B cell (primary cell): ENCODE results near the gene RAC2. TPM values are rescaled to one million over a fixed set of nuclear protein-coding genes. Genes with fewer than 3 reads are reported as not detected.

Experiments used
- ATAC-seq: fragments of 200-7000 bp; cut with Tn5 transposase; one replicate; pipeline ENCODE4 v1.10.0; 2021; ENCODE audit warnings: low read depth, mild to moderate bottlenecking, moderate number of reproducible peaks, moderate library complexity
- CTCF ChIA-PET: fragments of 350-600 bp; sonication (Branson Sonifier 250); formaldehyde crosslinking; loops from one replicate; lab custom pipeline; 2021; ENCODE audit warnings: antibody characterized with exemption, inconsistent platforms; lab: Charles Lee
- POLR2A ChIA-PET: fragments of 350-600 bp; sonication (Branson Sonifier 250); formaldehyde crosslinking; loops from one replicate; lab custom pipeline; 2021; ENCODE audit warnings: antibody characterized with exemption; lab: Charles Lee
- DNase-seq: peaks from one replicate; pipeline ENCODE4 v3.0.0; 2013
- H2AFZ ChIP-seq: 2 replicates; pipeline ENCODE4 v1.6.1; 2012; ENCODE audit warnings: mild to moderate bottlenecking, low read depth, low read length; ENCODE audit not compliant: insufficient read depth, poor library complexity, severe bottlenecking
- H3K27ac ChIP-seq, 2 donors: 1 replicate in 1 of 2; 2 replicates in 1 of 2; pipeline ENCODE4 v1.5.1; 2012 to 2013; ENCODE audit warnings: low read length in 2 of 2, mild to moderate bottlenecking in 2 of 2, moderate library complexity in 1 of 2
- H3K27me3 ChIP-seq, 4 experiments: fragments of 200-600 bp in 1 of 4; sonication (generic) in 1 of 4; replicated peaks in 1 of 4; 1 replicate in 2 of 4; 2 replicates in 2 of 4; pipeline versions ENCODE4 v1.6.1 to v1.7.0; 2013 to 2016; ENCODE audit warnings: low read length in 3 of 4, mild to moderate bottlenecking in 2 of 4, mixed read lengths in 1 of 4, moderate library complexity in 1 of 4; ENCODE audit not compliant: insufficient read depth in 4 of 4, control insufficient read depth in 3 of 4; ENCODE audit errors: control extremely low read depth in 1 of 4
- H3K36me3 ChIP-seq, 2 experiments: replicated peaks in 1 of 2; 1 replicate in 1 of 2; 2 replicates in 1 of 2; pipeline versions ENCODE4 v1.6.1 to v1.7.1; 2013; ENCODE audit warnings: low read length in 1 of 2; ENCODE audit not compliant: insufficient read depth in 2 of 2, control insufficient read depth in 1 of 2; ENCODE audit errors: control extremely low read depth in 1 of 2, extremely low read depth in 1 of 2
- H3K4me1 ChIP-seq, 2 donors: fragments of 200-600 bp in 1 of 2; sonication (generic) in 1 of 2; 1 replicate in 1 of 2; 2 replicates in 1 of 2; pipeline versions ENCODE4 v1.5.1 to v1.6.1; 2013 to 2017; ENCODE audit warnings: low read length in 2 of 2; ENCODE audit not compliant: control insufficient read depth in 2 of 2, insufficient read depth in 2 of 2
- H3K4me2 ChIP-seq: replicated peaks from 2 replicates; pipeline ENCODE3; 2012; ENCODE audit warnings: mild to moderate bottlenecking, low read depth, low read length; ENCODE audit not compliant: poor library complexity, severe bottlenecking
- H3K4me3 ChIP-seq, 5 experiments: fragments of 200-600 bp in 1 of 5; sonication (generic) in 1 of 5; 1 replicate in 3 of 5; 2 replicates in 2 of 5; pipeline versions ENCODE4 v1.5.1 to v1.7.0; 2011 to 2016; ENCODE audit warnings: low read length in 4 of 5, mild to moderate bottlenecking in 4 of 5, low read depth in 2 of 5, control low read depth in 1 of 5, moderate library complexity in 1 of 5; ENCODE audit not compliant: insufficient read depth in 1 of 5; ENCODE audit errors: control extremely low read depth in 1 of 5, extremely low read depth in 1 of 5
- H3K79me2 ChIP-seq: fragments of 200-600 bp; sonication (generic); one replicate; pipeline ENCODE4 v1.6.0; 2016; ENCODE audit warnings: low read length; ENCODE audit not compliant: control insufficient read depth, insufficient read depth
- H3K9ac ChIP-seq: fragments of 200-600 bp; sonication (generic); 2 replicates; pipeline ENCODE4 v1.6.1; 2017; ENCODE audit warnings: mild to moderate bottlenecking, low read length, moderate library complexity
- H3K9me3 ChIP-seq, 3 donors: one replicate each; pipeline versions ENCODE4 v1.6.1 to v1.7.1; 2013; ENCODE audit warnings: low read length in 2 of 3; ENCODE audit not compliant: control insufficient read depth in 2 of 3, insufficient read depth in 1 of 3; ENCODE audit errors: control extremely low read depth in 1 of 3
- H4K20me1 ChIP-seq: 2 replicates; pipeline ENCODE4 v1.6.0; 2012; ENCODE audit warnings: mild to moderate bottlenecking, low read length; ENCODE audit not compliant: insufficient read depth, control insufficient read depth, poor library complexity, severe bottlenecking
- H3K27ac Mint-ChIP-seq: one replicate; pipeline ENCODE4 v1.8.0; 2021; ENCODE audit warnings: mixed read lengths
- H3K27me3 Mint-ChIP-seq: one replicate; pipeline ENCODE4 v1.8.0; 2021; ENCODE audit warnings: mixed read lengths
- H3K4me1 Mint-ChIP-seq: one replicate; pipeline ENCODE4 v1.8.0; 2021; ENCODE audit warnings: mixed read lengths
- H3K4me3 Mint-ChIP-seq: one replicate; pipeline ENCODE4 v1.8.0; 2021; ENCODE audit warnings: mixed read lengths
- H3K9me3 Mint-ChIP-seq: one replicate; pipeline ENCODE4 v1.8.0; 2022; ENCODE audit warnings: mixed read lengths; ENCODE audit not compliant: insufficient read depth
- CTCF ChIP-seq: fragments of 200-600 bp; IDR thresholded peaks from one replicate; pipeline ENCODE4 v1.8.0; 2022; ENCODE audit warnings: antibody characterized with exemption, mild to moderate bottlenecking
- EZH2 ChIP-seq: IDR thresholded peaks from 2 replicates; pipeline ENCODE4 v1.6.1; 2012; ENCODE audit warnings: borderline replicate concordance, low read depth, mild to moderate bottlenecking, moderate library complexity, low read length; ENCODE audit not compliant: insufficient read depth, poor library complexity, severe bottlenecking
- WGBS: methylation state at CpG from one replicate; pipeline ENCODE4 v1.1.5; 2013; ENCODE audit warnings: missing lambda C conversion rate; ENCODE audit not compliant: insufficient coverage; 5-methylcytosine and 5-hydroxymethylcytosine counted together
- intact Hi-C: fragments of 100-400 bp; cut with micrococcal nuclease; formaldehyde crosslinking; loops from one replicate; pipeline ENCODE4 v1.10.0; 2022
- polyA plus RNA-seq: library from polyadenylated mRNA; depleted of rRNA; stranded (reverse); fragments of >200 nt; gene quantifications from 2 replicates; pipeline ENCODE4 v1.2.3, GENCODE V29; 2012
- total RNA-seq, 2 donors: library from RNA; stranded (reverse); fragments of 120-200 nt in 1 of 2; gene quantifications; 1 replicate in 1 of 2; 2 replicates in 1 of 2; pipeline versions ENCODE4 v1.2.3 to v1.2.4, GENCODE V29; 2013 to 2022

Gene RAC2
- total and polyA plus RNA-seq, 2 donors (not counting 1 experiment from before 2014, with no cell fraction given), result 273 to 776 TPM

GRCh38 chr22:37243402-37244113 lies 511 bp downstream of the RAC2 start:
- 0% methylated on average over 8 of the region's 12 CpGs for WGBS
- H3K4me1 ChIP-seq, result peaks cover 58 to 75% of the 10 kb centered on the region in 2 donors
- H3K27me3 ChIP-seq, result no peaks in the 10 kb centered on the region
- H2AFZ ChIP-seq, result peak overlapping the region; percentile 54
- H3K9me3 ChIP-seq, result no peaks in the 10 kb centered on the region
- ATAC-seq, result no peak
- H3K4me3 ChIP-seq, result peak overlapping the region; percentile 88 to 99 (median 97)
- POLR2A ChIA-PET, result interaction anchor here (0.6 to 5.5 kb wide), 12 partner anchors 14 to 1594 kb away, joined by 3 to 83 read pairs (median 6); partner anchors contain the start of genes CYTH4 and MFNG
- Mint-ChIP-seq H3K9me3 (no peaks in the 10 kb centered on the region), H3K27me3 (no peaks in the 10 kb centered on the region), H3K27ac (peak overlapping the region; percentile 89), H3K4me3 (peak overlapping the region; percentile 97), H3K4me1 (peaks cover 82% of the 10 kb centered on the region)
- intact Hi-C loops, result loop anchor here (1.0 to 10.0 kb wide), 5 partner anchors 18 to 716 kb away; partner anchors contain the start of genes ANKRD54, EIF3D, EIF3L and GGA1
- H3K4me2 ChIP-seq, result peak overlapping the region; percentile 98
- peak overlapping the region; percentile 92 for H3K9ac ChIP-seq
- CTCF ChIA-PET, result interaction anchor here (0.9 to 17.0 kb wide), 11 partner anchors 9 to 213 kb away, joined by 3 to 377 read pairs (median 11); partner anchors contain the start of gene CYTH4
- peak overlapping the region; percentile 80 to 86 for H3K27ac ChIP-seq
- peaks cover 51% of the 10 kb centered on the region for H4K20me1 ChIP-seq
- TF ChIP-seq CTCF (no peak), EZH2 (no peak)
- H3K79me2 ChIP-seq, result peaks cover 57% of the 10 kb centered on the region
- no peak for DNase-seq
- peaks cover 0 to 36% of the 10 kb centered on the region in 2 experiments for H3K36me3 ChIP-seq
